ENCODE data around the gene FUNDC1.

Gene FUNDC1

DNA sequence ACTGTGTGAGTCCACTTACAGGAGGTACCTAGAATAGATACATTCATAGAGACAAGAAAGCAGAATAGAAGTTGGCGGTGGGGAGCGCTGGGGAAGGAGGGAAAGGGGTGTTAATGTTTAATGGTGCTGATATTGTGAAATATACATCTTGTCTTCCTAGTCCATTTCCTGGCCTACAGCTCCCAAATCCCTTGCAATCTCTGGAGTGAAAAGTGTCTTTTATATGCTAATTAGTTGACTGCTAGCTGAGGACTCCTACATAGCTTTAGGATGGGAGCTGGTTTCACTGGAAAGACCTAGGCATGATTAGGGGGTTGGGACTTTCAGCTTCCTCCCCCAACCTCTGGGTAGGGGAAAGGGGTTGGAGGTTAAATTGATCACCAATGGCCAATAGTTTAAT lies 36.0 kb downstream of the FUNDC1 start:
- H3K4me3 Mint-ChIP-seq = no peak overlapping the region
- H3K27me3 Mint-ChIP-seq = no peaks in the 10 kb centered on the region
- no peaks in the 10 kb centered on the region for H3K36me3 Mint-ChIP-seq (ENCODE audit: low read depth)
- peaks cover 6% of the 10 kb centered on the region for H3K4me1 Mint-ChIP-seq
- ATAC-seq (no peak), DNase-seq (no peak)
- no peak overlapping the region for H3K27ac Mint-ChIP-seq
- no peaks in the 10 kb centered on the region for H3K9me3 Mint-ChIP-seq

DNA sequence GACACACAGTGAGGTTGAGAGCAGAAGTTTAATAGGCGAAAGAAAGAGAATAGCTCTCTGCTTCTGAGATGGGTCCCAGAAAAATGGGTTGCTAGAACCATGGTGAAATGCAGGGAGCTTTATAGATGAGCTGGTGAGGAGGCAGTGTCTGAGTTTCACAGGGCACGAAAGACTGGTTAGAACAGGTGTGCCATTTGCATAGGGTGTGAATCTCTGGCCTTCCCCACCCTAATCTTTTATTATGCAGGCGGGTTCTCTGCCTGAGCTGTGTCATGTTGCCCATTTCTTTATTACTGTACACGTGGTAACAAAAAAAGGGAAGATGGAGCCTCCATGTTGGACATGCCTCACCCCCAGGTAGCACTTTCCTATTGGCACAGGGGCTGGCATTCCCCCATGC lies 39.1 kb downstream of the FUNDC1 start:
- H3K4me1 Mint-ChIP-seq = peaks cover 6% of the 10 kb centered on the region

DNA sequence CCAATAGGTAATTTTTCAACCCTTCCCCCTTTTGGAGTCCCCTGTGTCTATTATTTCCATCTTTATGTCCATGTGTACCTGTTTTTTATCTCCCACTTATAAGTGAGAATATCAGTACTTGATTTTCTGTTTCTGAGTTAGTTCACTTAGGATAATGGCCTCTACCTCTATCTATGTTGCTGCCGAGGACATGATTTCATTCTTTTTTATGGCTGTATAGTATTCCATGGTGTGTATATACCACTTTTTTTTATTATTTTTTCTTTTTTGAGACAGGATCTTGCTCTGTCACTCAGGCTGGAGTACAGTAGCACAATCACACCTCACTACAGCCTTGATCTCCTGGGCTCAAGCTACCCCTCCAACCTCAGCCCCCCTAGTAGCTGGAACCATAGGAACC lies 47.6 kb downstream of the FUNDC1 start:
- Mint-ChIP-seq H3K4me3 (no peak overlapping the region), H3K9me3 (no peaks in the 10 kb centered on the region), H3K27me3 (no peaks in the 10 kb centered on the region), H3K27ac (no peak overlapping the region), H3K36me3 (ENCODE audit: low read depth) (no peaks in the 10 kb centered on the region), H3K4me1 (peaks cover 2% of the 10 kb centered on the region)
- ATAC-seq (no peak), DNase-seq (no peak)

More for the DNA sequence above, 39.1 kb downstream of the FUNDC1 start:
- H3K9me3 Mint-ChIP-seq = no peaks in the 10 kb centered on the region
- DNase-seq (no peak), ATAC-seq (no peak)
- no peaks in the 10 kb centered on the region for H3K27me3 Mint-ChIP-seq
- H3K36me3 Mint-ChIP-seq (ENCODE audit: low read depth) = no peaks in the 10 kb centered on the region
- H3K4me3 Mint-ChIP-seq = no peak overlapping the region
- no peak overlapping the region for H3K27ac Mint-ChIP-seq

DNA sequence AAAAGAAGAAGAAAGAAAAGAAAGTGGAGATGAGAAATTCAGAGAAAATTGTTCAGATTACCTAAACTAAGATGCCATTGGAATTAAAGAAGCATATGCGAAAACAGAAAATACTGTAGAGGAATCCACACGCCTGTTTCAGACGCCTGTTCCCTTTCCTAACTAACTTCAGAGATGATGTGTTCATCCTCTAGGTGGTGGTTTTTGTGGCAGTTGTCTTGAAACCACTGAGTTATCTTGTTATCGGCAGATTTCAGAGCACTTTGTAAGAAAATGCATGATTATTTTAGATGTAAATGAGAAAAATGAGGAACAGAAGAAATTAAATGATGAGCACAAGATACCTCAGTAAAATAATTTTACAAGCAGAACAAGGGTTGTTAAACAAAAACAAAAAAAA lies 48.3 kb downstream of the FUNDC1 start:
- Mint-ChIP-seq H3K4me1 (peaks cover 2% of the 10 kb centered on the region), H3K27ac (no peak overlapping the region), H3K27me3 (no peaks in the 10 kb centered on the region), H3K4me3 (no peak overlapping the region), H3K9me3 (no peaks in the 10 kb centered on the region), H3K36me3 (ENCODE audit: low read depth) (no peaks in the 10 kb centered on the region)
- ATAC-seq = no peak
- DNase-seq = no peak

DNA sequence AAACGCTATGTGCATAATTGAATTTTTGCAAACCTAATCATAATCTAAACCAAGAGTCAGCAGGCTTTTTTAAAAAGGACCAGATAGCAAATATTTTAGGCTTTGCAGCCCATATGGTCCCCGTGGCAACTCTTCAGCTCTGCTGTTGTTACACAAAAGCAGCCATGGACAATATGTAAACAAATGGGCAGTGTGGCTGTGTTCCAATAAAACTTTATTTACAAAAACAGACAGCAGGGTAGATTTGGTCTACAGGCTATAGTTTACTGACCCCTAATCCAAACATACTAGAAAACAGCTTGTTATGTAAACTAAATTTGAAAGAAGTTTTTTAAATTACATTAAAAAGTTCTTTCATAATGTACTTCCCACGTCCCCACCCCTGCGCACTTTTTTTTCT lies 53.1 kb downstream of the FUNDC1 start:
- ATAC-seq = no peak
- Mint-ChIP-seq H3K4me1 (peaks cover 2% of the 10 kb centered on the region), H3K27me3 (peaks cover 3% of the 10 kb centered on the region)

DNA sequence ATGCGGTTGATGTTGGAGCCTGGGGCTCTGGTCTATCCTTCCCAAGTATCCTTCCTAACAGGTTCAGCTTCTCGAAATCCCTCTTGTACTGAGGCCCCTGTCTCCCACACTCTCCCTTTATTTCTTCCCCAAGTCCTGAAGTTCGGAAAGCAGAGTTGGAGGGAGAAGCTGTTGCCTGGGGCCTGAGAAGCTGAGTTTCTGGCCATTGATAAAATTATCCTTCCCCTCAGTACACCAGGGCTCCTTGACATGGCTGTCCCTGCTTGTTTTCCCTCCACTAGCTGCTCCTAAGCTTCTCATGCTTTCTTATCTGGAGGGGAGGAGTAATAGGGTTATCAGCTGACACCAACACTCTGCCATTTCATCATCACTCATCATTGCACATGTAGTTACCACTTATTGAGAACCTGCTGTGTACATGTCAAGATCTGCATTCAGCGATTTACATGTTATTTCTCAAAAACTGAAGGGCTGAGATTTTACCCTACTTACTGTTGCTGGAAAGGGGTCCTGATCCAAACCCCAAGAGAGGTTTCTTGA lies 58.0 kb downstream of the FUNDC1 start:
- H3K4me1 Mint-ChIP-seq = no peaks in the 10 kb centered on the region
- H3K9me3 Mint-ChIP-seq = no peaks in the 10 kb centered on the region
- no peaks in the 10 kb centered on the region for H3K36me3 Mint-ChIP-seq (ENCODE audit: low read depth)
- no peak overlapping the region for H3K4me3 Mint-ChIP-seq
- DNase-seq (no peak), ATAC-seq (no peak)
- H3K27me3 Mint-ChIP-seq = peaks cover 3% of the 10 kb centered on the region
- H3K27ac Mint-ChIP-seq = no peak overlapping the region

More for the DNA sequence above, 53.1 kb downstream of the FUNDC1 start:
- Mint-ChIP-seq H3K36me3 (ENCODE audit: low read depth) (no peaks in the 10 kb centered on the region), H3K9me3 (no peaks in the 10 kb centered on the region), H3K4me3 (no peak overlapping the region), H3K27ac (no peak overlapping the region)
- DNase-seq = no peak

DNA sequence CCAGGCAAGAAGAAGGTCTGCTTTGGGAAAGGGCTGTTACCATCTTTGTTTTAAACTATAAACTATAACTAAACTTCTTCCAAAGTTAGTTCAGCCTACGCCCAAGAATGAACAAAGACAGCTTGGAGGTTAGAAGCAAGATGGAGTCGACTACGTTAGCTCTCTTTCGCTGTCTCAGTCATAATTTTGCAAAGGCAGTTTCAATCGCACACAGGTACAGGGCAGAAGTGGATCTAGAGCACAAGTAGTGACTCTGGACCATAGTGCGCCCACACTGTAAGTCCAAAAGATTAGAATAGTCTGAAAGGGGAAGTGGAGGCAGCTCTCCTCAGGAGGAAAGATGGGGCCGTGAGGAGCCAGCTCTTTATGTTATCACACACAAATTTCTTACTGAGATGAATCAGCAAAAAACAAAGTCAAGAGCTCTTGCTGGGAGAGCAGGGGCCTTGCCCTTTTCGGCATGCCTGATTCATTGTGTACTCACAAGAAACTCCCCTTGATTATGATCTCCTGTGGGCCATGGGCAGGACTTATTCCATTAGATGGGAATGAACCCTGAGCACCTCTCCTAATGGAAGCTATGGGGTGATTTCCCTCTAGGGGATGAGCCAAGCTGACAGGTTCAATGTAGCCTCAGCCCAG lies 58.6 kb downstream of the FUNDC1 start:
- ATAC-seq = no peak
- DNase-seq = no peak
- Mint-ChIP-seq H3K27ac (no peak overlapping the region), H3K4me1 (no peaks in the 10 kb centered on the region), H3K27me3 (peaks cover 3% of the 10 kb centered on the region), H3K4me3 (no peak overlapping the region), H3K36me3 (ENCODE audit: low read depth) (no peaks in the 10 kb centered on the region), H3K9me3 (no peaks in the 10 kb centered on the region)

DNA sequence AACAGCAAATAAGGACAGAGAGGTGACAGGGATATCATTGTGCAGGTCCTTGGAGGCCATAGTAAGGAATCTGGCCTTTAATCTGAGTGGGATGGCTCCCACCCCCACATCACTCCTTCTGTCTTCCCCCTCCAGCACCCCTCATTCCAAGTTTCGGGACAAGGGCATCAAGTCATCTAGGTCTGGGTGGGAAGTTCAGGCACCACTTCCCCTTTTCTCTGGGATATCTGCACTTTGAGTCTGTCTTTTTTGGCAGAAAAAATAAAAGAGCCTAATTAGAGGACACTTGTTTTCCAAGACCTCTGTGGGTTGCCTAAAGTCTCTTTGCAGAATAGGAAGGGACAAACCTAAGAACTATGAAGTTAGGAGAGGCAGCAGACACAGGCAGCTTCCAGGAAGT lies 60.1 kb downstream of the FUNDC1 start:
- no peak for DNase-seq
- Mint-ChIP-seq H3K27me3 (peaks cover 3% of the 10 kb centered on the region), H3K27ac (no peak overlapping the region), H3K4me3 (no peak overlapping the region), H3K4me1 (no peaks in the 10 kb centered on the region), H3K36me3 (ENCODE audit: low read depth) (no peaks in the 10 kb centered on the region), H3K9me3 (no peaks in the 10 kb centered on the region)
- ATAC-seq = no peak

DNA sequence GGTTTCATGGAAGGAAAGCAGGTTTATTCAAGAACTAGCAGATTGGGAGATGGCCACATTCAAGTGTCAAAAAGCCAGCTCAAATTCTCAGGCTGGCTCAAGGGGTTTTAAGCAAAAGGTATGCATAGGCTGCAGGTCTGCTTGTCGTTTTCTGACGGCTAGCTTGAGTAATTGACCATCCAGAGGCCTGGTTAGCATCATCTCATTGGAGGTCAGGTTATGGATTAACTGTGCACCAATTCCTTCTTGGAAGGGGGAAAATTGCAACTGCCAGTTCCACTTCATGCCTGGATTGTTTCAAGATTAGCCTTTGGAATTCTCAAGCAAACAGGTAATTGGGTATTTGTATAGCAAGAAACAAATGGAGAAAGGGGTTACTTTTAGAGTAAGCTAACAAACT lies 62.1 kb downstream of the FUNDC1 start:
- Mint-ChIP-seq H3K9me3 (no peaks in the 10 kb centered on the region), H3K27ac (no peak overlapping the region), H3K4me3 (no peak overlapping the region), H3K4me1 (no peaks in the 10 kb centered on the region), H3K27me3 (no peaks in the 10 kb centered on the region), H3K36me3 (ENCODE audit: low read depth) (no peaks in the 10 kb centered on the region)
- no peak for ATAC-seq
- no peak for DNase-seq

DNA sequence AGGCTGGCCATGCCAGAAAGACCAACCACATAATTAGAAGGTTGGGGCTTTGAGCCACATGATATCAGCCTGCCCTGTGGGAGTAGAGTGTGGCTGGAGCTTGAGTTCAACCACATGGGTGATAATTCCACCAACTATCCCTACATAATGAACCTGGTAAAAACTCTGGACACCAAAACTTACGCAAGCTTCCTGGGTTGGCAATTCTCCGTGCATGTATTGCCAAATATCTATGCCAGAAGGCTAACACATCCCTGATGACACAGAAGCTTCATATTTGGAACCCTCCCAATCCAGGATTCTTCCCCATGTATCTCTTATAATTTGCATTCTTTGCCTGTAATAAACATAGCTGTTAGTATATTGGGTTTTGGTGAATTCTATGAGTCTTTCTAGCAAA lies 68.2 kb downstream of the FUNDC1 start:
- Mint-ChIP-seq H3K4me1 (no peaks in the 10 kb centered on the region), H3K36me3 (ENCODE audit: low read depth) (no peaks in the 10 kb centered on the region)
- no peak for DNase-seq

More for the DNA sequence above, 68.2 kb downstream of the FUNDC1 start:
- no peak for ATAC-seq
- Mint-ChIP-seq H3K9me3 (no peaks in the 10 kb centered on the region), H3K4me3 (no peak overlapping the region), H3K27ac (no peak overlapping the region), H3K27me3 (no peaks in the 10 kb centered on the region)
